NCI-H146 treated with DMSO at 0.1 percent for 48 hours (cell line): ENCODE data around the gene MPHOSPH6.
"Not testable (repeated sequence)": the region's sequence is repeated elsewhere in the genome, so short reads cannot be mapped to it uniquely, and the experiment has no call there.

Source experiments
- DNase-seq: peaks from one replicate; lab custom pipeline; 2025; ENCODE audit not compliant: unreplicated experiment; lab: John Stamatoyannopoulos, UW

Gene MPHOSPH6

DNA sequence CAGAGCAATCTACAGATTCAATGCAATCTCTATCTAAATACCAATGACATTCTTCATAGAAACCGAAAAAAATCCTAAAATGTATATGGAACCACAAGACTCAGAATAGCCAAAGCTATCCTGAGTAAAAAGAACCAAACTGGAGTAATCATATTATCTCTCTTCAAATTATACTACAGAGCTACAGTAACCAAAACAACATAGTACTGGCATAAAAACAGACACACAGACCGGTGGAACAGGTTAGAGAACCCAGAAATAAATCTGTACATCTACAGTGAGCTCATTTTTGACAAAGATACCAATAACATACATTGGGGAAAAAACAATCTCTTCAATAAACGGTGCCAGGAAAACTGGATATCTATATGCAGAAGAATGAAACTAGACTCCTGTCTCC is 45.4 kb downstream of the MPHOSPH6 start:
- DNase-seq = no peak

DNA sequence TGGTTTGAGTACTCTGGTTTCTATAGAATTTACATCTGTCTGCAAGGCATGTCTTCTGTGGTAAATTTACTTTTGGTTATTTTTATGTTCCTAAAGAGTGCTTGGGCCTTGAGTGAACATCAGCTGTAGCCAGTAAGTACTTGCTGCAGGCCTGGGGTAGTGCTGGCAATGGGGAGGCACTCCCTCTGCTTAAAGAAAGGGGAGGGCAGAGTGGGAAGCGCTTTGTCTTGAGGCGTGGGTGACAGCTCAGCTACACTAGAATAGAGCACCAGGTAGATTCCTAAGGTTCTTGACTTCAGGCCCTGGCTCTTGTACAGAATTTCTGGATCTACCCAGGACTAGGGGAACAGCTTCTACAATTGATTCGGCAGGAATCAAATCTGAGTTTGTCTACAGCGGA is 50.6 kb downstream of the MPHOSPH6 start:
- no peak for DNase-seq

DNA sequence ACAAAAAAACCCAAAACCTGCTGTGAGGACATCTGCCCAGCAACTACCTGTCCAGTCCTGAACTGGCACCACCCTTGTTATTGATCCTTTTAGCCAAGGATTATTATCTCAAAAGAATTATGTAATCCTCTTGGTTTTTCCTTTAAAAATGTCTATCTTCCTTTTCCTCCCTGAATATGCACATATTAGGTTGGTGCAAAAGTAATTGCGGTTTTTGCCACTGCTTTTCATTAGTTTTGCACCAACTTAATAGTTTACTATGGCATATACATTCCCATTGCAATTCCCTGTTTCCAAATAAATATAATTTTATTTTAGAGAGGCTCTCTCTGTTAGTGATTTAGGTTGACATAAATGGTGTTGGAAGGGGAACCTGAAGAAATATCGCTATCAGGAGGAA is 51.3 kb downstream of the MPHOSPH6 start:
- DNase-seq = no peak

DNA sequence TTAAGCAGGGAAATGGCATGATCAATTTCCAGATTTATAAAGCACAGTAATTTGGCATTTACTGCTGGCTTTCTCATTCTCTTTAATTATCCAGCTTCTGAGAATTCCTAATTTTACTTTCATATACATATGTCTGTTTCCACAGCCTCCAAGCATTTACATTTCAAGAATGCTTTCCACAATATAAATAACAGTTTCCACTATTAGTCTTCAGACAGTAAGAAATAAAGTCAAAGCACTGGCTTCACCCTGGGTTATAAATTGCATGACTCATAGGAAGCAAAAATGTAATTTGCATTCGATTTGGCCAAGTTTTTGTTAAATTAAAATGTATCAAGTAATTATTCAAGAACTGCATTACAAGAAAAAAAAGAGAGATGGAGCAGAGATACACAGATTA is 53.5 kb downstream of the MPHOSPH6 start:
- no peak for DNase-seq

DNA sequence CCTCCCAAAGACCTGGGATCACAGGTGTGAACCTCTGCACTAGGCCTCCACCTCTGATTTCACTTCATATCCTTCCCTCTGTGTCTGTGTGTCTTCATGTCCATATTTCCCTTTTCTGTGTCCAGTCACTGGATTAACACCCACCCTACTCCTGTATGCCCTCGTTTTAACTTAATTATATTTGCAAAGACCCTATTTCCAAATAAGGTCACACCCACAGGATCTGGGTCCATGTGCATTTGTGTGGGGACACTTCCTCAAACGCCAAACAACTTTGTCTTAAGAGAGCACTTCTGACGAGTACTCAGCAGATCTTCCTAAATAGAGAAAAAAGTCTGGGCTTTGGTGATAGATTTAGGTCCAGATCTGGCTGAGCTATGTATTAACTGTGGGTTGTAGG is 56.3 kb downstream of the MPHOSPH6 start:
- DNase-seq = no peak

DNA sequence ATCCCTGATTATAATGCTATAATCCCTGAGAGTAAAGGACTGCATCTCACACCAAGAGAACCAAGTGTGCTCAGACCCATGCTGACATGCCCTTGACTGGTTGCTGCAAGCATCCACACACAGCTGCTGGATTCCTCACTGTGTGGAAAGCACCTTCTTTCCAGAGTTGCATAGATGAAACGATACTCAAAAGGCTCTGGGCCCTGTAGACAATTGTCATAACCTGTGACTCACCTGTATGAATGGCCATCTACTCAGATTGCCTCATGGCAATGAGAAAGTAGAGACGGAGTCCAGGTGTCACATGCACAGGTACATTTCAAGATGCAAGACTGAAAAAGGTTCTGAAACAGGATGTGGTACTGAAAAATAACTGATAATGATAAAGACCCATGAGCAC is 58.1 kb downstream of the MPHOSPH6 start:
- no peak for DNase-seq

DNA sequence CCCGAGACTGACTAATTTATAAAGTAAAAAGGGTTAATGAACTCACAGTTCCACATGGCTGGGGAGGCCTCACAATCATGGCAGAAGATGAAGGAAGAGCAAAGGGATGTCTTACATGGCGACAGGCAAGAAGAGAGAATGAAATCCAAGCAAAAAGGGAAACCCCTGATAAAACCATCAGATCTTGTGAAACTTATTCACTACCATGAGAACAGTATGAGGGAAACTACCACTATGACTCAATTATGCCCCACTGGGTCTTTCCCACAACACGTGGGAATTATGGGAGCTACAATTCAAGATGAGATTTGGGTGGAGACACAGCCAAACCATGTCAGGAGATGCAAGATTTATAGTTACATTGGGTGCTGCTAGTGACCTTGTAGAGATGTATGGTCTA is 60.8 kb downstream of the MPHOSPH6 start:
- not testable (repeated sequence) for DNase-seq

DNA sequence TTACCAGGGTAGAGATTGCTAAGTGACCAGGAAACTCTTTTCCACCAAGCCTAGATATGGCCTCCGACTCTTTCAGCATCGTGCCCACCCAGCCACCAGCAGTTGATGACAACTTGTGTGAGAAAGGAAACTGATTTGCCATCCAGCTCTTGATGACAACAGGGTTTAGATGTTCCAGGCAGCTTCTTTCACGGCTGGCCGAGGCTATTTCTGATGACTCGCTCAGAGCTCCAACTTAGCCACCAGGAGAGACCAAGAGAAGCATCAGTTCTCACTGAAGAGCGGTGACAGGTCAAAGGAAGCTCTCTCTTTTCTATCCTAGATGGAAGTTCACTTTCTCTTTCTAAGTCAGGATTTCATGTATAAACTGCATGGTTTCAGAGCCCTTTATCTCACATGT is 61.2 kb downstream of the MPHOSPH6 start:
- DNase-seq = no peak

DNA sequence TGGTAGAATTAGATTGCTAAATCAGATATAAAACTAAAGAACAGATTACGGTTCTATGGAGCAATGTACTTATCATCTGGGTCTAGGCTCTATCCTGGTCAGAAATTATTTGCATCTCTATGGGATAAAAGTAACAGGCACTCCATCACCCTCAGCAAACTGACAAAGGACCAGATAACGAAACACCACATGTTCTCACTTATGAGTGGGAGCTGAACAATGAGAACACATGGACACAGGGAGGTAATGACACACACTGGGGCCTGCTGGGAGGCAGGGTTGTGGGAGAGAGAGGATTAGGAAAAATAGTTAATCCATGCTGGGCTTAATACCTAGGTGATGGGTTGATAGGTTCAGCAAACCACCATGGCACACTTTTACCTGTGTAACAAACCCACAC is 61.9 kb downstream of the MPHOSPH6 start:
- DNase-seq = no peak

DNA sequence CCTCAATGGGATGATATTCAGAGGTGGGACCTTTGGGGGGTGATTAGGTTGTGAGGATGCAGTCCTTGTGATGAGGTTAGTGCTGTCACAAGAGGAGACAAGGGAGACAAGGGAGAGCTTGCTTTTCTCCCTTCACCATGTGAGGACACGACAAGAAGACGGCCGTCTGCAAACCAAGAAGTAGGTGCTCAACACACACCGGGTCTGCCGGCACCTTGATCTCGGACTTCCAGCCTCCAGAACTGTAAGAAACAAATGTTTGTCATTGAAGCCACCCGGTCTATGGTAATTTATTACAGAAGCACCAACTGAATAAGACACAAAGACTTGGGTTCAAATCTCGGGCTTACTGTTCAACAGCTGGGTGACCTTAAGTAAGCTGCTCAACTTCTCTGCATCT is 64.9 kb downstream of the MPHOSPH6 start:
- no peak for DNase-seq
